Vagina (tissue), 2 donors: ENCODE measurements around the gene STAB1.

ENCODE experiments used
- POLR2A ChIP-seq, 2 donors: fragments of 450-650 bp; IDR thresholded peaks; one replicate each; pipeline ENCODE4 v1.6.1; 2017; ENCODE audit warnings: antibody characterized with exemption in 2 of 2, mild to moderate bottlenecking in 2 of 2, moderate library complexity in 2 of 2
- TF ChIP-seq, protein P1 (sequence below), 3 experiments: fragments of 450-650 bp in 2 of 3; fragments of 200-600 bp in 1 of 3; sonication (generic) in 1 of 3; IDR thresholded peaks; one replicate each; pipeline ENCODE4 v1.5.1; 2017 to 2019; ENCODE audit warnings: antibody characterized with exemption in 3 of 3, mild to moderate bottlenecking in 2 of 3, moderate library complexity in 2 of 3

DNA sequence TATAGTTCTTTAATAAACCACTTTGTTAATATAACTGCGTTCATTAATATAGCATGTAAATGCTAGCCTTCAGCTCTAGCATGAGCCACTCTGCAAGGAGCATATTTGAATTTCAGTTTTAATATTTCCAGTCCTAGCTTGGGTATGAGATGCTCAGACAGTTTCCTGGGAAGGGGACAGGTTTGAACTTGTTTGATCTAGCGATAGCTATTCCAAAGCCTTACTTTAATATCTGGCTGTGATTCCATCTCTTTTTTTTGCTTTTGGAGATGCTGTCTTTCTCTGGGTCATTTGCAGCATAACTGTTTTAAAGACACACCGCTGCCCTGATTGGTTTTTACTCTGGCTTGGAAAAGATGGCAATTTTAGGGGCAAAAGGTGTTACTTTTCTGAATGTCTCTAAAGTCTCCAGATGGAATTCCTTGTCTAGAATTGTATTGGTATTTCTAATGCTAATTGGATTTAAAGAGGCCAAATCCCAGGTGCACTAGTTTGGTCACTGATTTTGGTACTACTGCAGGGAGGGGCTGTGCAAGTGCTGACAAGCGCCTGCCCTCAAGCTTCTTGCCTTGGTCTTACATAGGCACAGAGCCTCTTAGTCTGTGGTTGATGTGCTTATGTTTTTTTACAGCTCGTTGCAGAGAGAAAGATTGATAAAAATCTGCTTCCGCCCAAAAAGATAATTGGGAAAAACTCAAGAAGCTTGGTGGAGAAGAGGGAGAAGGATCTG is 36.9 kb upstream of the STAB1 start:
- TF ChIP-seq, protein P1, sequence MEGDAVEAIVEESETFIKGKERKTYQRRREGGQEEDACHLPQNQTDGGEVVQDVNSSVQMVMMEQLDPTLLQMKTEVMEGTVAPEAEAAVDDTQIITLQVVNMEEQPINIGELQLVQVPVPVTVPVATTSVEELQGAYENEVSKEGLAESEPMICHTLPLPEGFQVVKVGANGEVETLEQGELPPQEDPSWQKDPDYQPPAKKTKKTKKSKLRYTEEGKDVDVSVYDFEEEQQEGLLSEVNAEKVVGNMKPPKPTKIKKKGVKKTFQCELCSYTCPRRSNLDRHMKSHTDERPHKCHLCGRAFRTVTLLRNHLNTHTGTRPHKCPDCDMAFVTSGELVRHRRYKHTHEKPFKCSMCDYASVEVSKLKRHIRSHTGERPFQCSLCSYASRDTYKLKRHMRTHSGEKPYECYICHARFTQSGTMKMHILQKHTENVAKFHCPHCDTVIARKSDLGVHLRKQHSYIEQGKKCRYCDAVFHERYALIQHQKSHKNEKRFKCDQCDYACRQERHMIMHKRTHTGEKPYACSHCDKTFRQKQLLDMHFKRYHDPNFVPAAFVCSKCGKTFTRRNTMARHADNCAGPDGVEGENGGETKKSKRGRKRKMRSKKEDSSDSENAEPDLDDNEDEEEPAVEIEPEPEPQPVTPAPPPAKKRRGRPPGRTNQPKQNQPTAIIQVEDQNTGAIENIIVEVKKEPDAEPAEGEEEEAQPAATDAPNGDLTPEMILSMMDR (IDR thresholded peaks at IDR 0.05) = no peak
- no peak for TF ChIP-seq POLR2A (IDR thresholded peaks at IDR 0.05)
